ENCODE measurements around the gene GALNT16.

GRCh38 chr14:69400154-69400553 lies 140.2 kb downstream of the GALNT16 start:
- TF ChIP-seq POLR2A (IDR thresholded peaks at IDR 0.05; ENCODE audit: control extremely low read depth in 1 of 2, low read depth in 2 of 2, low read length in 2 of 2), result no peak
- no peak for TF ChIP-seq POLR2AphosphoS5 (IDR thresholded peaks at IDR 0.05; ENCODE audit: low read depth, low read length)

Measured in H1 (cell line).